ENCODE results near the gene MTPN. TPM values are rescaled to one million over a fixed set of nuclear protein-coding genes. Genes with fewer than 3 reads are reported as not detected.

MTPN gene
- total RNA-seq, 2 experiments from 2014 or later, result 91.3 to 281 TPM

DNA sequence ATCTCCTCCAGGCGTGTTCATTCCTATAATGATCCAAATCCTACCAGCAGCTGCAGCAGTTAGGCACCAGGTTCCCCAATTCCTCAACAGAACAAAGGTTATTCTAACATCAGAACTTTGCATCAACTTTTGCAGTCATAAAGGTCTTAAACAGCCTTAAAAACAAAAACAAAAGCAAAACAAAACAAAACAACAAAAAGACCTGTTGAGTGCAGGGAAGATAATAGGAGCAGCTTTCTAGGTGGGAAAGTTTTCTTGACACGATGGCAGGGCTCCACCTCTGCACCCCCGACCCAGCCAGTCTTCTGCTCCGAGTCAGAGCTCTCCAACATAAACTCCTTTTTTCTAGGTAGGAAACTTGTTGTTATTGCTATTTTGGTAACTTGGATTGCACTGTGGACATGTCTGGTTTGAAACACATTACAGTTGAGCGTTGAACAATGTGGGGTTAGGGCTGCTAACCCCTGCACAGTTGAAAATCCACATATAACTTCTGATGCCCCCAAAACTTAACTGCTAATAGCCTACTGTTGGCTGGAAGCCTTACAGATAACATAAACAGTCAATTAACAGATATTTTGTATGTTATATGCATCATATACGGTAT lies 77.6 kb downstream of the MTPN start:
- ChIA-PET CTCF (ENCODE audit: unreplicated experiment) (no interaction called here), POLR2A (interaction anchor here (0.6 to 1.9 kb wide), 2 partner anchors 9 to 13 kb away, joined by 3 to 5 read pairs; no protein-coding TSS in a partner anchor)
- Histone ChIP-seq H3K27ac (ENCODE audit: low read depth, low read length, poor library complexity, severe bottlenecking) (no peak overlapping the region), H2AFZ (ENCODE audit: low read length) (no peak overlapping the region), H3K79me2 (ENCODE audit: insufficient read depth, low read depth, low read length) (no peaks in the 10 kb centered on the region), H4K20me1 (ENCODE audit: insufficient read depth, low read length) (no peaks in the 10 kb centered on the region), H3K9me3 (ENCODE audit: low read length) (no peaks in the 10 kb centered on the region), H3K36me3 (ENCODE audit: insufficient read depth, low read length) (no peaks in the 10 kb centered on the region), H3K9me2 (ENCODE audit: insufficient read depth, low read length) (no peaks in the 10 kb centered on the region), H3K4me2 (ENCODE audit: low read length) (no peak overlapping the region), H3K4me3 (ENCODE audit: low read depth, low read length, poor library complexity, severe bottlenecking) (no peak overlapping the region), H3K4me1 (ENCODE audit: insufficient read depth, low read length, poor library complexity, severe bottlenecking) (no peaks in the 10 kb centered on the region)
- TF ChIP-seq, protein P1, sequence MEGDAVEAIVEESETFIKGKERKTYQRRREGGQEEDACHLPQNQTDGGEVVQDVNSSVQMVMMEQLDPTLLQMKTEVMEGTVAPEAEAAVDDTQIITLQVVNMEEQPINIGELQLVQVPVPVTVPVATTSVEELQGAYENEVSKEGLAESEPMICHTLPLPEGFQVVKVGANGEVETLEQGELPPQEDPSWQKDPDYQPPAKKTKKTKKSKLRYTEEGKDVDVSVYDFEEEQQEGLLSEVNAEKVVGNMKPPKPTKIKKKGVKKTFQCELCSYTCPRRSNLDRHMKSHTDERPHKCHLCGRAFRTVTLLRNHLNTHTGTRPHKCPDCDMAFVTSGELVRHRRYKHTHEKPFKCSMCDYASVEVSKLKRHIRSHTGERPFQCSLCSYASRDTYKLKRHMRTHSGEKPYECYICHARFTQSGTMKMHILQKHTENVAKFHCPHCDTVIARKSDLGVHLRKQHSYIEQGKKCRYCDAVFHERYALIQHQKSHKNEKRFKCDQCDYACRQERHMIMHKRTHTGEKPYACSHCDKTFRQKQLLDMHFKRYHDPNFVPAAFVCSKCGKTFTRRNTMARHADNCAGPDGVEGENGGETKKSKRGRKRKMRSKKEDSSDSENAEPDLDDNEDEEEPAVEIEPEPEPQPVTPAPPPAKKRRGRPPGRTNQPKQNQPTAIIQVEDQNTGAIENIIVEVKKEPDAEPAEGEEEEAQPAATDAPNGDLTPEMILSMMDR (conservative IDR thresholded peaks at IDR 0.05; ENCODE audit: low read length), result no peak
- no peak for TF ChIP-seq EZH2phosphoT487 (IDR thresholded peaks at IDR 0.05; ENCODE audit: borderline replicate concordance, low read depth, low read length)
- intact Hi-C loops (cut with micrococcal nuclease; ENCODE audit: unreplicated experiment), result no loop called here
- no peak for DNase-seq (ENCODE audit: low spot score)
- no TSS peak for BruUV-seq (replicated peaks)

DNA sequence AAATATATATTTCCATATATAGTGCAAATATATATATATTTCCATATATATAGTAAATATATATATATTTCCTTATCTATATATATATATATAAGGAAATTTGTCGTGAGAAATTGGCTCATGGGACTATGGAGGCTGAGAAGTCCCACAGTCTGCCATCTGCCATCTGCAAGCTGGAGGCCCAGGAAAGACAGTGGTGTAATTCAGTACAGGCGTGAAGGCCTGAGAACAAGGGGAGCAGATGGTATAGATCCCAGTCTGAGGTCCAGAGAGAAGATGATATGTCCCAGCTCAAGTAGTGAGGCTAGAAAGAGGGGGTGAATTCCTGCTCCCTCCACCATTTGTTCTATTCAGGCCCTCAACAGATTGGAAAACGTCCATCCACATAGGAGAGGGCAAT lies 78.9 kb downstream of the MTPN start:
- no TSS peak for BruUV-seq (replicated peaks)
- intact Hi-C loops (cut with micrococcal nuclease; ENCODE audit: unreplicated experiment), result no loop called here
- Histone ChIP-seq H3K4me1 (ENCODE audit: insufficient read depth, low read length, poor library complexity, severe bottlenecking) (no peaks in the 10 kb centered on the region), H3K4me2 (ENCODE audit: low read length) (no peak overlapping the region), H3K27ac (ENCODE audit: low read depth, low read length, poor library complexity, severe bottlenecking) (no peak overlapping the region), H3K79me2 (ENCODE audit: insufficient read depth, low read depth, low read length) (no peaks in the 10 kb centered on the region), H3K36me3 (ENCODE audit: insufficient read depth, low read length) (no peaks in the 10 kb centered on the region), H3K9me2 (ENCODE audit: insufficient read depth, low read length) (no peaks in the 10 kb centered on the region), H4K20me1 (ENCODE audit: insufficient read depth, low read length) (no peaks in the 10 kb centered on the region), H3K4me3 (ENCODE audit: low read depth, low read length, poor library complexity, severe bottlenecking) (no peak overlapping the region), H2AFZ (ENCODE audit: low read length) (no peak overlapping the region), H3K9me3 (ENCODE audit: low read length) (no peaks in the 10 kb centered on the region)
- ChIA-PET POLR2A (no interaction called here), CTCF (ENCODE audit: unreplicated experiment) (no interaction called here)
- no peak for TF ChIP-seq EZH2phosphoT487 (IDR thresholded peaks at IDR 0.05; ENCODE audit: borderline replicate concordance, low read depth, low read length)
- TF ChIP-seq, protein P1 (conservative IDR thresholded peaks at IDR 0.05; ENCODE audit: low read length), result no peak
- no peak for DNase-seq (ENCODE audit: low spot score)

DNA sequence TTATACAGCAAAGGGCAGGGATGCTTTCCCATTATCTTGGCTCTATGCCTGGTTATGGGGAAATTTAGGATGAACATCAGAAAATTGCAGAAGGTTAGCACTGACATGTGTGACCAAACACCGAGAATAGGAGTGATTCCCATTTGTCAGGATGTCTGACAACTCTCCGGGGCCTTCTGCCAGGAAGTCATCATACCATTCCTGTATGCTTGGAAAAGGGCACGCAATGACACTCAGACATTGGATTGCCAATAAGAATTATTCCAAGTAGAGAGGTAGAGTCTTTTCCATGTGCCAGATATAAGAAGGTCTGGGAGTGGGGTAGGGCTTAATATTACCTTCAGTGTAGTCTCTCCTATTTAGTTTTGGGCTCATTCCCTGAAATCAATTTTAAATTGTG lies 82.3 kb downstream of the MTPN start:
- Histone ChIP-seq H3K9me2 (ENCODE audit: insufficient read depth, low read length) (no peaks in the 10 kb centered on the region), H3K9me3 (ENCODE audit: low read length) (no peaks in the 10 kb centered on the region), H3K79me2 (ENCODE audit: insufficient read depth, low read depth, low read length) (no peaks in the 10 kb centered on the region), H3K4me1 (ENCODE audit: insufficient read depth, low read length, poor library complexity, severe bottlenecking) (no peaks in the 10 kb centered on the region), H3K4me3 (ENCODE audit: low read depth, low read length, poor library complexity, severe bottlenecking) (no peak overlapping the region), H3K27ac (ENCODE audit: low read depth, low read length, poor library complexity, severe bottlenecking) (no peak overlapping the region), H2AFZ (ENCODE audit: low read length) (no peak overlapping the region), H4K20me1 (ENCODE audit: insufficient read depth, low read length) (no peaks in the 10 kb centered on the region), H3K36me3 (ENCODE audit: insufficient read depth, low read length) (no peaks in the 10 kb centered on the region), H3K4me2 (ENCODE audit: low read length) (no peak overlapping the region)
- no peak for DNase-seq (ENCODE audit: low spot score)
- intact Hi-C loops (cut with micrococcal nuclease; ENCODE audit: unreplicated experiment), result no loop called here
- POLR2A ChIA-PET, result interaction anchor here (0.6 to 0.7 kb wide), 2 partner anchors 72 to 677 kb away, joined by 4 to 5 read pairs; no protein-coding TSS in a partner anchor
- no TSS peak for BruUV-seq (replicated peaks)
- CTCF ChIA-PET (ENCODE audit: unreplicated experiment), result no interaction called here
- TF ChIP-seq, protein P1 (conservative IDR thresholded peaks at IDR 0.05; ENCODE audit: low read length), result no peak
- TF ChIP-seq EZH2phosphoT487 (IDR thresholded peaks at IDR 0.05; ENCODE audit: borderline replicate concordance, low read depth, low read length), result no peak

Data from OCI-LY7 (cell line).